ENCODE results near the gene DDIAS. TPM values are rescaled to one million over a fixed set of nuclear protein-coding genes. Genes with fewer than 3 reads are reported as not detected.
"Not testable (repeated sequence)": the region's sequence is repeated elsewhere in the genome, so short reads cannot be mapped to it uniquely, and the experiment has no call there.

The DDIAS gene
- total and polyA plus RNA-seq, 10 of the 15 experiments (the other 5 are each of a cell fraction or from before 2014, with no cell fraction given), result 6.9 to 27.8 (median 12.9) TPM

GRCh38 chr11:82942376-82942775, 40.8 kb downstream of the DDIAS start (continued):
- TF ChIP-seq CTCF (IDR thresholded peaks at IDR 0.05 in 2 of 3, conservative IDR thresholded peaks at IDR 0.05 in 1 of 3; ENCODE audit: control insufficient read depth in 2 of 3, extremely low read depth in 1 of 3, insufficient read depth in 1 of 3, low read depth in 3 of 3, low read length in 3 of 3), result no peak
- no peak for TF ChIP-seq ZNF622 (IDR thresholded peaks at IDR 0.05)

- H3K4me1 ChIP-seq (ENCODE audit: control insufficient read depth, insufficient read depth, low read length); in situ Hi-C loops (cut with MboI); RAD21 ChIA-PET (ENCODE audit: unreplicated experiment); BruUV-seq (replicated peaks); H3K36me3 ChIP-seq (ENCODE audit: control insufficient read depth in 2 of 2, insufficient read depth in 2 of 2, low read length in 1 of 2); H3K9ac ChIP-seq (ENCODE audit: control insufficient read depth, insufficient read depth, low read length); H2AFZ ChIP-seq (ENCODE audit: control insufficient read depth, low read depth, low read length); H3K79me2 ChIP-seq (ENCODE audit: control insufficient read depth, insufficient read depth, low read length); H4K20me1 ChIP-seq (ENCODE audit: control insufficient read depth, insufficient read depth); H3K9me3 ChIP-seq (replicated peaks; ENCODE audit: control insufficient read depth, insufficient read depth, low read length); POLR2A ChIA-PET; H3K4me2 ChIP-seq (ENCODE audit: control insufficient read depth, insufficient read depth); H3K4me3 ChIP-seq; FAIRE-seq; H3K27me3 ChIP-seq (replicated peaks in 1 of 2; ENCODE audit: control insufficient read depth in 2 of 2, insufficient read depth in 2 of 2, low read length in 1 of 2); intact Hi-C loops (cut with micrococcal nuclease; ENCODE audit: unreplicated experiment); ATAC-seq; DNase-seq (ENCODE audit: low read depth, low spot score); H3K27ac ChIP-seq (ENCODE audit: control insufficient read depth, insufficient read depth): not testable (repeated sequence)
- SMC1A ChIA-PET (ENCODE audit: uncharacterized antibody, unreplicated experiment), result interaction anchor here (1.1 kb wide), 1 partner anchor 14 kb away, joined by 5 read pairs; no protein-coding TSS in a partner anchor
- WGBS (ENCODE audit: insufficient coverage, insufficient replicate concordance, low lambda C conversion rate, missing lambda C conversion rate), result 100% methylated on average over 1 of the region's 1 CpG
- CTCF ChIA-PET, result interaction anchor here (1.0 to 1.8 kb wide), 2 partner anchors 13 to 17 kb away, joined by 4 to 7 read pairs; no protein-coding TSS in a partner anchor
Observed at GRCh38 chr11:82943430-82943829, 41.9 kb downstream of the DDIAS start.

GRCh38 chr11:82944198-82944597, 42.7 kb downstream of the DDIAS start:
- in situ Hi-C loops (cut with MboI), result no loop called here
- ATAC-seq, result no peak
- Histone ChIP-seq H3K27ac (ENCODE audit: control insufficient read depth, insufficient read depth) (no peak overlapping the region), H3K36me3 (ENCODE audit: control insufficient read depth in 2 of 2, insufficient read depth in 2 of 2, low read length in 1 of 2) (no peaks in the 10 kb centered on the region), H3K9me3 (replicated peaks; ENCODE audit: control insufficient read depth, insufficient read depth, low read length) (no peaks in the 10 kb centered on the region; the same call in 2 of the 3 replicates), H4K20me1 (ENCODE audit: control insufficient read depth, insufficient read depth) (no peaks in the 10 kb centered on the region), H3K4me3 (no peak overlapping the region), H3K9ac (ENCODE audit: control insufficient read depth, insufficient read depth, low read length) (no peak overlapping the region), H2AFZ (ENCODE audit: control insufficient read depth, low read depth, low read length) (no peak overlapping the region), H3K79me2 (ENCODE audit: control insufficient read depth, insufficient read depth, low read length) (no peaks in the 10 kb centered on the region), H3K4me1 (ENCODE audit: control insufficient read depth, insufficient read depth, low read length) (no peaks in the 10 kb centered on the region), H3K27me3 (replicated peaks in 1 of 2; ENCODE audit: control insufficient read depth in 2 of 2, insufficient read depth in 2 of 2, low read length in 1 of 2) (no peaks in the 10 kb centered on the region), H3K4me2 (ENCODE audit: control insufficient read depth, insufficient read depth) (no peak overlapping the region)
- ChIA-PET POLR2A (no interaction called here), CTCF (interaction anchor here (0.7 kb wide), 1 partner anchor 20 kb away, joined by 3 read pairs; no protein-coding TSS in a partner anchor), SMC1A (ENCODE audit: uncharacterized antibody, unreplicated experiment) (no interaction called here), RAD21 (ENCODE audit: unreplicated experiment) (no interaction called here)
- BruUV-seq (replicated peaks), result no TSS peak
- FAIRE-seq, result no peak
- intact Hi-C loops (cut with micrococcal nuclease; ENCODE audit: unreplicated experiment), result no loop called here
- 78% methylated on average over 2 of the region's 2 CpGs for WGBS (ENCODE audit: insufficient coverage, insufficient replicate concordance, low lambda C conversion rate, missing lambda C conversion rate)
- DNase-seq (ENCODE audit: low read depth, low spot score), result no peak
- TF ChIP-seq BCLAF1 (IDR thresholded peaks at IDR 0.05) (no peak), ZBED1 (IDR thresholded peaks at IDR 0.05; ENCODE audit: borderline replicate concordance) (no peak), SKIL (IDR thresholded peaks at IDR 0.05; ENCODE audit: low read depth, poor library complexity, severe bottlenecking) (no peak), IRF5 (IDR thresholded peaks at IDR 0.05; ENCODE audit: borderline replicate concordance) (no peak)
